HEK293 (cell line): ENCODE results near the gene MAPKAP1.

ENCODE experiments used
- CTCF ChIA-PET: fragments of 350-600 bp; formaldehyde crosslinking; extraction: SDS; loops from one replicate; lab custom pipeline; 2021; ENCODE audit warnings: antibody characterized with exemption; lab: Yijun Ruan, JAX
- POLR2A ChIA-PET: fragments of 300-600 bp; formaldehyde crosslinking; extraction: SDS; loops from one replicate; lab custom pipeline; 2020; ENCODE audit warnings: antibody characterized with exemption, inconsistent platforms; lab: Yijun Ruan, JAX
- H3K27ac ChIP-seq: fragments of 200-500 bp; sonication (Bioruptor generic); 2 replicates; pipeline ENCODE4 v1.5.1; 2014; ENCODE audit warnings: low read depth, low read length, control low read depth, inconsistent platforms; ENCODE audit errors: extremely low read depth
- H3K36me3 ChIP-seq, 2 experiments: fragments of 200-500 bp in 1 of 2; sonication (Bioruptor generic) in 1 of 2; 1 replicate in 1 of 2; 2 replicates in 1 of 2; pipeline ENCODE4 v1.5.1; 2014 to 2017; ENCODE audit warnings: inconsistent platforms in 2 of 2, low read length in 2 of 2; ENCODE audit not compliant: control insufficient read depth in 2 of 2, insufficient read depth in 1 of 2
- H3K4me1 ChIP-seq: fragments of 200-500 bp; sonication (Bioruptor generic); 2 replicates; pipeline ENCODE4 v1.5.1; 2014; ENCODE audit warnings: mild to moderate bottlenecking, low read length, inconsistent platforms; ENCODE audit not compliant: control insufficient read depth, insufficient read depth
- H3K4me3 ChIP-seq: 2 replicates; pipeline ENCODE4 v1.5.1; 2011; ENCODE audit warnings: low read depth, mild to moderate bottlenecking, control low read depth, low read length, moderate library complexity
- H3K9me3 ChIP-seq: fragments of 200-500 bp; sonication (Bioruptor generic); 2 replicates; pipeline ENCODE4 v1.5.1; 2014; ENCODE audit warnings: low read depth, low read length, inconsistent platforms; ENCODE audit not compliant: control insufficient read depth, insufficient read depth
- KLF1 ChIP-seq: fragments of 450-650 bp; formaldehyde crosslinking; IDR thresholded peaks from 2 replicates; pipeline ENCODE4 v1.5.1; 2016; ENCODE audit warnings: missing biosample characterization, missing genetic modification characterization
- ZSCAN4 ChIP-seq: fragments of 450-650 bp; formaldehyde crosslinking; IDR thresholded peaks from 2 replicates; pipeline ENCODE4 v1.5.1; 2017; ENCODE audit warnings: missing biosample characterization, missing genetic modification characterization

MAPKAP1 gene

GRCh38 chr9:125387861-125388524 is 319.0 kb downstream of the MAPKAP1 start:
- Histone ChIP-seq H3K4me3 (no peak overlapping the region), H3K4me1 (no peaks in the 10 kb centered on the region), H3K36me3 (no peaks in the 10 kb centered on the region), H3K9me3 (no peaks in the 10 kb centered on the region), H3K27ac (no peak overlapping the region)
- TF ChIP-seq KLF1 (peak; percentile 52), ZSCAN4 (tag by site-specific recombination) (no peak)
- CTCF ChIA-PET = interaction anchor here (0.7 kb wide), 1 partner anchor 75 kb away, joined by 3 read pairs; no protein-coding TSS in a partner anchor
- POLR2A ChIA-PET = no interaction called here
